GM23338 (cell line): ENCODE measurements around the gene PSMD2. TPM values are rescaled to one million over a fixed set of nuclear protein-coding genes. Genes with fewer than 3 reads are reported as not detected.

ENCODE experiments used
- ATAC-seq: fragments of 200-7000 bp; cut with Tn5 transposase; 3 replicates; pipeline ENCODE4 v1.9.1; 2020
- DNase-seq: peaks from one replicate; pipeline ENCODE4 v3.0.0-alpha.2; 2015; ENCODE audit warnings: low spot score
- H2AFZ ChIP-seq: fragments of 200-600 bp; sonication (generic); 2 replicates; pipeline ENCODE4 v1.8.0; 2016; ENCODE audit warnings: antibody characterized with exemption, mild to moderate bottlenecking, moderate library complexity
- H3F3A ChIP-seq: fragments of 200-600 bp; sonication (generic); replicated peaks from 2 replicates; pipeline ENCODE4 v1.8.0; 2017; ENCODE audit warnings: antibody characterized with exemption, mixed run types, low read depth
- H3K27ac ChIP-seq: fragments of 200-600 bp; sonication (generic); 2 replicates; pipeline ENCODE4 v1.6.1; 2016; ENCODE audit warnings: low read depth
- H3K27me3 ChIP-seq: fragments of 200-600 bp; sonication (generic); 2 replicates; pipeline ENCODE4 v1.8.0; 2016; ENCODE audit warnings: mild to moderate bottlenecking, mixed run types, moderate library complexity; ENCODE audit not compliant: insufficient read depth
- H3K36me3 ChIP-seq: fragments of 200-600 bp; sonication (generic); 2 replicates; pipeline ENCODE4 v1.8.0; 2016; ENCODE audit warnings: mild to moderate bottlenecking; ENCODE audit not compliant: insufficient read depth
- H3K4me1 ChIP-seq: fragments of 200-600 bp; sonication (generic); 2 replicates; pipeline ENCODE4 v1.8.0; 2016; ENCODE audit warnings: mild to moderate bottlenecking, moderate library complexity; ENCODE audit not compliant: insufficient read depth
- H3K4me2 ChIP-seq: fragments of 200-600 bp; sonication (generic); 2 replicates; pipeline ENCODE4 v1.7.1; 2017; ENCODE audit warnings: mixed run types
- H3K4me3 ChIP-seq: fragments of 200-600 bp; sonication (generic); 2 replicates; pipeline ENCODE4 v1.6.1; 2016; ENCODE audit warnings: mixed run types
- H3K79me2 ChIP-seq: fragments of 200-600 bp; sonication (generic); replicated peaks from 2 replicates; pipeline ENCODE4 v1.8.0; 2017; ENCODE audit warnings: mild to moderate bottlenecking; ENCODE audit not compliant: insufficient read depth
- H3K9me2 ChIP-seq: fragments of 200-600 bp; sonication (generic); 2 replicates; pipeline ENCODE4 v1.8.0; 2017; ENCODE audit not compliant: insufficient read depth
- H4K20me1 ChIP-seq: fragments of 200-600 bp; sonication (generic); replicated peaks from 2 replicates; pipeline ENCODE4 v1.8.0; 2017; ENCODE audit warnings: mild to moderate bottlenecking; ENCODE audit not compliant: insufficient read depth
- H3K27ac Mint-ChIP-seq: 2 replicates; pipeline ENCODE4 v1.8.0; 2020; ENCODE audit warnings: inconsistent platforms, mild to moderate bottlenecking, moderate library complexity, mixed read lengths
- H3K27me3 Mint-ChIP-seq: 3 replicates; pipeline ENCODE4 v1.8.0; 2022; ENCODE audit warnings: low read depth, mild to moderate bottlenecking, moderate library complexity, mixed read lengths, inconsistent platforms; ENCODE audit not compliant: insufficient read depth, poor library complexity
- H3K36me3 Mint-ChIP-seq: 3 replicates; pipeline ENCODE4 v1.8.0; 2021; ENCODE audit warnings: low read depth, mild to moderate bottlenecking, inconsistent platforms, moderate library complexity, mixed read lengths
- H3K4me1 Mint-ChIP-seq: 3 replicates; pipeline ENCODE4 v1.8.0; 2020; ENCODE audit warnings: mild to moderate bottlenecking, inconsistent platforms, mixed read lengths
- H3K4me3 Mint-ChIP-seq: 3 replicates; pipeline ENCODE4 v1.8.0; 2021; ENCODE audit warnings: moderate library complexity, mild to moderate bottlenecking, inconsistent platforms, mixed read lengths
- H3K9me3 Mint-ChIP-seq: 3 replicates; pipeline ENCODE4 v1.8.0; 2020; ENCODE audit warnings: moderate library complexity, mild to moderate bottlenecking, inconsistent platforms, mixed read lengths
- CREB1 ChIP-seq: fragments of 250-450 bp; sonication (Bioruptor Pico); IDR thresholded peaks from 2 replicates; pipeline ENCODE4 v1.5.0; 2020; ENCODE audit warnings: low read depth, mild to moderate bottlenecking, moderate library complexity
- EZH2 ChIP-seq: fragments of 200-600 bp; sonication (generic); IDR thresholded peaks from one replicate; pipeline ENCODE4 v1.8.0; 2017; ENCODE audit warnings: antibody characterized with exemption, mild to moderate bottlenecking, low read depth; ENCODE audit not compliant: unreplicated experiment
- EZH2phosphoT487 ChIP-seq: fragments of 200-600 bp; sonication (generic); IDR thresholded peaks from one replicate; pipeline ENCODE4 v1.8.1; 2018; ENCODE audit warnings: antibody characterized with exemption; ENCODE audit not compliant: unreplicated experiment
- JUNB ChIP-seq: IDR thresholded peaks from one replicate; pipeline ENCODE4 v1.6.1; 2016; ENCODE audit warnings: antibody characterized with exemption; ENCODE audit not compliant: unreplicated experiment
- NANOG ChIP-seq: IDR thresholded peaks from 2 replicates; pipeline ENCODE4 v1.6.1; 2016; ENCODE audit warnings: antibody characterized with exemption, borderline replicate concordance
- POLR2AphosphoS5 ChIP-seq: IDR thresholded peaks from 2 replicates; pipeline ENCODE4 v1.6.1; 2016; ENCODE audit warnings: antibody characterized with exemption, low read depth
- STAT1 ChIP-seq: IDR thresholded peaks from one replicate; pipeline ENCODE4 v1.6.1; 2016; ENCODE audit warnings: antibody characterized with exemption; ENCODE audit not compliant: unreplicated experiment
- ZNF114 ChIP-seq: fragments of 250-450 bp; sonication (Bioruptor Pico); IDR thresholded peaks from 2 replicates; pipeline ENCODE4 v1.5.0; 2020; ENCODE audit warnings: mild to moderate bottlenecking, moderate library complexity
- ZNF331 ChIP-seq: fragments of 250-450 bp; sonication (Bioruptor Pico); IDR thresholded peaks from 2 replicates; pipeline ENCODE4 v1.5.0; 2020; ENCODE audit warnings: low read depth, mild to moderate bottlenecking, moderate library complexity
- polyA plus RNA-seq: library from polyadenylated mRNA; unstranded; fragments of >200 nt; fragmentation: Nextera tagmentation; extraction: Ambion mirVana; gene quantifications from 2 replicates; pipeline ENCODE4 v1.2.1, GENCODE V29; 2016
- total RNA-seq: library from RNA; depleted of rRNA; stranded (reverse); fragments of >200 nt; shearing (Covaris generic); gene quantifications from 2 replicates; pipeline ENCODE4 v1.2.3, GENCODE V29; 2014
- TF ChIP-seq, protein P1 (sequence below): fragments of 250-450 bp; sonication (Bioruptor Pico); IDR thresholded peaks from 2 replicates; pipeline ENCODE4 v1.5.0; 2020; ENCODE audit warnings: mild to moderate bottlenecking, moderate library complexity
- TF ChIP-seq, protein P2 (sequence below): IDR thresholded peaks from one replicate; pipeline ENCODE4 v1.6.1; 2018; ENCODE audit warnings: antibody characterized with exemption; ENCODE audit not compliant: unreplicated experiment
- TF ChIP-seq, protein P3 (sequence below): IDR thresholded peaks from 2 replicates; pipeline ENCODE4 v1.6.1; 2016; ENCODE audit warnings: antibody characterized with exemption
- TF ChIP-seq, protein P4 (sequence below), 2 experiments: fragments of 200-600 bp in 1 of 2; sonication (generic) in 1 of 2; conservative IDR thresholded peaks; 2 replicates each; pipeline versions ENCODE4 v1.5.1 to v1.6.1; 2016 to 2017; ENCODE audit warnings: antibody characterized with exemption in 2 of 2, low read depth in 2 of 2, mild to moderate bottlenecking in 2 of 2, moderate library complexity in 1 of 2

The PSMD2 gene
- total and polyA plus RNA-seq, 2 experiments from 2014 or later: 117 to 507 TPM

DNA sequence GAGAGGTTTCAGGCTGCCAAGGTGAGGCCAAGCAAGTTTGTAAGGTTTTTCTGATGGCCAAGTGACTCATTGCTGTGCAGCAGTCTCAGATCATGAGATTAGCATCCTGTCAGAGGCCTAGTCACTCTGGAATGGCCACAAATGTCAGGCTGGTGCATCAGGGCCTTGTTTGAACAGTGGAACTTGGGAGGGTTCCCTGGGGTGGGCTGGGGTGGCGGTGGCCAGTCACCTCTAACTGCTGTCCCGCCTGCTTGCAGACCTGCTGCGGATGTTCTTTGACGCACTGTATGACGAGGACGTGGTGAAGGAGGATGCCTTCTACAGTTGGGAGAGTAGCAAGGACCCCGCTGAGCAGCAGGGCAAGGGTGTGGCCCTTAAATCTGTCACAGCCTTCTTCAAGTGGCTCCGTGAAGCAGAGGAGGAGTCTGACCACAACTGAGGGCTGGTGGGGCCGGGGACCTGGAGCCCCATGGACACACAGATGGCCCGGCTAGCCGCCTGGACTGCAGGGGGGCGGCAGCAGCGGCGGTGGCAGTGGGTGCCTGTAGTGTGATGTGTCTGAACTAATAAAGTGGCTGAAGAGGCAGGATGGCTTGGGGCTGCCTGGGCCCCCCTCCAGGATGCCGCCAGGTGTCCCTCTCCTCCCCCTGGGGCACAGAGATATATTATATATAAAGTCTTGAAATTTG lies 35.6 kb downstream of the PSMD2 start (continued):
- TF ChIP-seq, protein P1, sequence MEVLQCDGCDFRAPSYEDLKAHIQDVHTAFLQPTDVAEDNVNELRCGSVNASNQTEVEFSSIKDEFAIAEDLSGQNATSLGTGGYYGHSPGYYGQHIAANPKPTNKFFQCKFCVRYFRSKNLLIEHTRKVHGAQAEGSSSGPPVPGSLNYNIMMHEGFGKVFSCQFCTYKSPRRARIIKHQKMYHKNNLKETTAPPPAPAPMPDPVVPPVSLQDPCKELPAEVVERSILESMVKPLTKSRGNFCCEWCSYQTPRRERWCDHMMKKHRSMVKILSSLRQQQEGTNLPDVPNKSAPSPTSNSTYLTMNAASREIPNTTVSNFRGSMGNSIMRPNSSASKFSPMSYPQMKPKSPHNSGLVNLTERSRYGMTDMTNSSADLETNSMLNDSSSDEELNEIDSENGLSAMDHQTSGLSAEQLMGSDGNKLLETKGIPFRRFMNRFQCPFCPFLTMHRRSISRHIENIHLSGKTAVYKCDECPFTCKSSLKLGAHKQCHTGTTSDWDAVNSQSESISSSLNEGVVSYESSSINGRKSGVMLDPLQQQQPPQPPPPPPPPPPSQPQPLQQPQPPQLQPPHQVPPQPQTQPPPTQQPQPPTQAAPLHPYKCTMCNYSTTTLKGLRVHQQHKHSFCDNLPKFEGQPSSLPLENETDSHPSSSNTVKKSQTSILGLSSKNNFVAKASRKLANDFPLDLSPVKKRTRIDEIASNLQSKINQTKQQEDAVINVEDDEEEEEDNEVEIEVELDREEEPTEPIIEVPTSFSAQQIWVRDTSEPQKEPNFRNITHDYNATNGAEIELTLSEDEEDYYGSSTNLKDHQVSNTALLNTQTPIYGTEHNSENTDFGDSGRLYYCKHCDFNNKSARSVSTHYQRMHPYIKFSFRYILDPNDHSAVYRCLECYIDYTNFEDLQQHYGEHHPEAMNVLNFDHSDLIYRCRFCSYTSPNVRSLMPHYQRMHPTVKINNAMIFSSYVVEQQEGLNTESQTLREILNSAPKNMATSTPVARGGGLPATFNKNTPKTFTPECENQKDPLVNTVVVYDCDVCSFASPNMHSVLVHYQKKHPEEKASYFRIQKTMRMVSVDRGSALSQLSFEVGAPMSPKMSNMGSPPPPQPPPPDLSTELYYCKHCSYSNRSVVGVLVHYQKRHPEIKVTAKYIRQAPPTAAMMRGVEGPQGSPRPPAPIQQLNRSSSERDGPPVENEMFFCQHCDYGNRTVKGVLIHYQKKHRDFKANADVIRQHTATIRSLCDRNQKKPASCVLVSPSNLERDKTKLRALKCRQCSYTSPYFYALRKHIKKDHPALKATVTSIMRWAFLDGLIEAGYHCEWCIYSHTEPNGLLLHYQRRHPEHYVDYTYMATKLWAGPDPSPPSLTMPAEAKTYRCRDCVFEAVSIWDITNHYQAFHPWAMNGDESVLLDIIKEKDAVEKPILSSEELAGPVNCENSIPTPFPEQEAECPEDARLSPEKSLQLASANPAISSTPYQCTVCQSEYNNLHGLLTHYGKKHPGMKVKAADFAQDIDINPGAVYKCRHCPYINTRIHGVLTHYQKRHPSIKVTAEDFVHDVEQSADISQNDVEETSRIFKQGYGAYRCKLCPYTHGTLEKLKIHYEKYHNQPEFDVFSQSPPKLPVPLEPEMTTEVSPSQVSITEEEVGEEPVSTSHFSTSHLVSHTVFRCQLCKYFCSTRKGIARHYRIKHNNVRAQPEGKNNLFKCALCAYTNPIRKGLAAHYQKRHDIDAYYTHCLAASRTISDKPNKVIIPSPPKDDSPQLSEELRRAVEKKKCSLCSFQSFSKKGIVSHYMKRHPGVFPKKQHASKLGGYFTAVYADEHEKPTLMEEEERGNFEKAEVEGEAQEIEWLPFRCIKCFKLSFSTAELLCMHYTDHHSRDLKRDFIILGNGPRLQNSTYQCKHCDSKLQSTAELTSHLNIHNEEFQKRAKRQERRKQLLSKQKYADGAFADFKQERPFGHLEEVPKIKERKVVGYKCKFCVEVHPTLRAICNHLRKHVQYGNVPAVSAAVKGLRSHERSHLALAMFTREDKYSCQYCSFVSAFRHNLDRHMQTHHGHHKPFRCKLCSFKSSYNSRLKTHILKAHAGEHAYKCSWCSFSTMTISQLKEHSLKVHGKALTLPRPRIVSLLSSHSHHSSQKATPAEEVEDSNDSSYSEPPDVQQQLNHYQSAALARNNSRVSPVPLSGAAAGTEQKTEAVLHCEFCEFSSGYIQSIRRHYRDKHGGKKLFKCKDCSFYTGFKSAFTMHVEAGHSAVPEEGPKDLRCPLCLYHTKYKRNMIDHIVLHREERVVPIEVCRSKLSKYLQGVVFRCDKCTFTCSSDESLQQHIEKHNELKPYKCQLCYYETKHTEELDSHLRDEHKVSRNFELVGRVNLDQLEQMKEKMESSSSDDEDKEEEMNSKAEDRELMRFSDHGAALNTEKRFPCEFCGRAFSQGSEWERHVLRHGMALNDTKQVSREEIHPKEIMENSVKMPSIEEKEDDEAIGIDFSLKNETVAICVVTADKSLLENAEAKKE (CRISPR knock-in tag): no peak
- no peak for TF ChIP-seq ZNF114
- TF ChIP-seq CREB1 (CRISPR knock-in tag): no peak

DNA sequence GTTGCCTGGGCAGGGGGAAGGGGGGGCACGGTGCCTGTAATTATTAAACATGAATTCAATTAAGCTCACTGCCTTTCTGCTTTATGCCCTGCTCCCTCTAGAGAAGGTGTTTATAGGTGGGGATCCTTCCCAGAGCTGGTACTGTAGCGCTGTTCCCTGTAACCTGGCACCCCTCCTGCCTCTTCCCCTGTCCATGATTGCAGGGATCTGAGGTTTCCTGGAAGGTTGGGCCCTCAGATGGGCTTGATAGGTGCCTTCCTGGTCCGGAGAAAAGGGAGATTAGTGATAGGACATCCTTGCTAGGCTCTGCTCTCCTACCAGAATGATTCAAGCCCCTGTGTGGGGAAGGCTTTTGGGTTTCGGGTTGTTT lies 36.2 kb downstream of the PSMD2 start:
- H3F3A ChIP-seq: peaks cover 59% of the 10 kb centered on the region
- H4K20me1 ChIP-seq: peaks cover 47% of the 10 kb centered on the region
- H3K79me2 ChIP-seq: peaks cover 32% of the 10 kb centered on the region
- peak overlapping the region; percentile 98 for H3K4me2 ChIP-seq
- no peaks in the 10 kb centered on the region for H3K27me3 ChIP-seq
- ATAC-seq (peak; percentile 1; the same call in 2 of the 3 replicates), DNase-seq (peak; percentile 54)
- Mint-ChIP-seq H3K36me3 (peaks cover 53% of the 10 kb centered on the region), H3K27ac (peak overlapping the region; percentile 97), H3K4me3 (peak overlapping the region; percentile 87), H3K27me3 (peaks cover 40% of the 10 kb centered on the region), H3K9me3 (peaks cover 3% of the 10 kb centered on the region; the same call in 1 of the 3 replicates), H3K4me1 (peaks cover 32% of the 10 kb centered on the region)
- H3K36me3 ChIP-seq: peaks cover 36% of the 10 kb centered on the region
- peak overlapping the region; percentile 86 for H3K4me3 ChIP-seq
- no peak overlapping the region for H2AFZ ChIP-seq
- peaks cover 27% of the 10 kb centered on the region for H3K4me1 ChIP-seq
- H3K27ac ChIP-seq: peak overlapping the region; percentile 98
- no peaks in the 10 kb centered on the region for H3K9me2 ChIP-seq
- no peak for TF ChIP-seq ZNF114
- TF ChIP-seq STAT1: no peak
- TF ChIP-seq, protein P2, sequence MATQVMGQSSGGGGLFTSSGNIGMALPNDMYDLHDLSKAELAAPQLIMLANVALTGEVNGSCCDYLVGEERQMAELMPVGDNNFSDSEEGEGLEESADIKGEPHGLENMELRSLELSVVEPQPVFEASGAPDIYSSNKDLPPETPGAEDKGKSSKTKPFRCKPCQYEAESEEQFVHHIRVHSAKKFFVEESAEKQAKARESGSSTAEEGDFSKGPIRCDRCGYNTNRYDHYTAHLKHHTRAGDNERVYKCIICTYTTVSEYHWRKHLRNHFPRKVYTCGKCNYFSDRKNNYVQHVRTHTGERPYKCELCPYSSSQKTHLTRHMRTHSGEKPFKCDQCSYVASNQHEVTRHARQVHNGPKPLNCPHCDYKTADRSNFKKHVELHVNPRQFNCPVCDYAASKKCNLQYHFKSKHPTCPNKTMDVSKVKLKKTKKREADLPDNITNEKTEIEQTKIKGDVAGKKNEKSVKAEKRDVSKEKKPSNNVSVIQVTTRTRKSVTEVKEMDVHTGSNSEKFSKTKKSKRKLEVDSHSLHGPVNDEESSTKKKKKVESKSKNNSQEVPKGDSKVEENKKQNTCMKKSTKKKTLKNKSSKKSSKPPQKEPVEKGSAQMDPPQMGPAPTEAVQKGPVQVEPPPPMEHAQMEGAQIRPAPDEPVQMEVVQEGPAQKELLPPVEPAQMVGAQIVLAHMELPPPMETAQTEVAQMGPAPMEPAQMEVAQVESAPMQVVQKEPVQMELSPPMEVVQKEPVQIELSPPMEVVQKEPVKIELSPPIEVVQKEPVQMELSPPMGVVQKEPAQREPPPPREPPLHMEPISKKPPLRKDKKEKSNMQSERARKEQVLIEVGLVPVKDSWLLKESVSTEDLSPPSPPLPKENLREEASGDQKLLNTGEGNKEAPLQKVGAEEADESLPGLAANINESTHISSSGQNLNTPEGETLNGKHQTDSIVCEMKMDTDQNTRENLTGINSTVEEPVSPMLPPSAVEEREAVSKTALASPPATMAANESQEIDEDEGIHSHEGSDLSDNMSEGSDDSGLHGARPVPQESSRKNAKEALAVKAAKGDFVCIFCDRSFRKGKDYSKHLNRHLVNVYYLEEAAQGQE: no peak
- TF ChIP-seq, protein P3, sequence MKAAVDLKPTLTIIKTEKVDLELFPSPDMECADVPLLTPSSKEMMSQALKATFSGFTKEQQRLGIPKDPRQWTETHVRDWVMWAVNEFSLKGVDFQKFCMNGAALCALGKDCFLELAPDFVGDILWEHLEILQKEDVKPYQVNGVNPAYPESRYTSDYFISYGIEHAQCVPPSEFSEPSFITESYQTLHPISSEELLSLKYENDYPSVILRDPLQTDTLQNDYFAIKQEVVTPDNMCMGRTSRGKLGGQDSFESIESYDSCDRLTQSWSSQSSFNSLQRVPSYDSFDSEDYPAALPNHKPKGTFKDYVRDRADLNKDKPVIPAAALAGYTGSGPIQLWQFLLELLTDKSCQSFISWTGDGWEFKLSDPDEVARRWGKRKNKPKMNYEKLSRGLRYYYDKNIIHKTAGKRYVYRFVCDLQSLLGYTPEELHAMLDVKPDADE: no peak
- TF ChIP-seq ZNF331 (CRISPR knock-in tag): no peak
- TF ChIP-seq NANOG: no peak
- no peak for TF ChIP-seq EZH2phosphoT487
- TF ChIP-seq JUNB: no peak
- TF ChIP-seq, protein P4, sequence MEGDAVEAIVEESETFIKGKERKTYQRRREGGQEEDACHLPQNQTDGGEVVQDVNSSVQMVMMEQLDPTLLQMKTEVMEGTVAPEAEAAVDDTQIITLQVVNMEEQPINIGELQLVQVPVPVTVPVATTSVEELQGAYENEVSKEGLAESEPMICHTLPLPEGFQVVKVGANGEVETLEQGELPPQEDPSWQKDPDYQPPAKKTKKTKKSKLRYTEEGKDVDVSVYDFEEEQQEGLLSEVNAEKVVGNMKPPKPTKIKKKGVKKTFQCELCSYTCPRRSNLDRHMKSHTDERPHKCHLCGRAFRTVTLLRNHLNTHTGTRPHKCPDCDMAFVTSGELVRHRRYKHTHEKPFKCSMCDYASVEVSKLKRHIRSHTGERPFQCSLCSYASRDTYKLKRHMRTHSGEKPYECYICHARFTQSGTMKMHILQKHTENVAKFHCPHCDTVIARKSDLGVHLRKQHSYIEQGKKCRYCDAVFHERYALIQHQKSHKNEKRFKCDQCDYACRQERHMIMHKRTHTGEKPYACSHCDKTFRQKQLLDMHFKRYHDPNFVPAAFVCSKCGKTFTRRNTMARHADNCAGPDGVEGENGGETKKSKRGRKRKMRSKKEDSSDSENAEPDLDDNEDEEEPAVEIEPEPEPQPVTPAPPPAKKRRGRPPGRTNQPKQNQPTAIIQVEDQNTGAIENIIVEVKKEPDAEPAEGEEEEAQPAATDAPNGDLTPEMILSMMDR (conservative IDR thresholded peaks at IDR 0.05; ENCODE audit: low read depth in 2 of 2): no peak
- no peak for TF ChIP-seq EZH2
- TF ChIP-seq POLR2AphosphoS5: no peak
